Testis (tissue), 3 donors: ENCODE measurements around the gene AKIRIN1. TPM values are rescaled to one million over a fixed set of nuclear protein-coding genes. Genes with fewer than 3 reads are reported as not detected.
A peak's percentile ranks its signal among the peaks of the same experiment; 100 is the strongest.

Experiments used
- DNase-seq: peaks from one replicate; pipeline ENCODE4 v3.0.0-alpha.2; 2019
- H3K27ac ChIP-seq, 2 donors: fragments of 200-600 bp; sonication (generic); one replicate each; pipeline ENCODE4 v1.5.1; 2019
- H3K27me3 ChIP-seq: fragments of 200-600 bp; sonication (generic); one replicate; pipeline ENCODE4 v1.5.1; 2019
- H3K36me3 ChIP-seq: fragments of 200-600 bp; sonication (generic); one replicate; pipeline ENCODE4 v1.5.1; 2017; ENCODE audit warnings: low read depth; ENCODE audit errors: missing control alignments
- H3K4me1 ChIP-seq: fragments of 200-600 bp; sonication (generic); one replicate; pipeline ENCODE4 v1.5.1; 2019
- H3K4me3 ChIP-seq, 2 donors: fragments of 200-600 bp; sonication (generic); one replicate each; pipeline ENCODE4 v1.5.1; 2017 to 2019
- H3K9me3 ChIP-seq: fragments of 200-600 bp; sonication (generic); one replicate; pipeline ENCODE4 v1.5.1; 2017
- POLR2A ChIP-seq: fragments of 450-650 bp; IDR thresholded peaks from one replicate; pipeline ENCODE4 v1.6.1; 2017; ENCODE audit warnings: antibody characterized with exemption, mild to moderate bottlenecking, moderate library complexity
- WGBS, 2 donors: methylation state at CpG; one replicate each; pipeline ENCODE4 v1.1.5; 2018; 5-methylcytosine and 5-hydroxymethylcytosine counted together
- intact Hi-C: fragments of 100-400 bp; cut with DNase I; formaldehyde crosslinking; loops from one replicate; pipeline ENCODE4 v1.15.1; 2023; ENCODE audit warnings: low total_unique reads
- polyA plus RNA-seq: library from polyadenylated mRNA; stranded (reverse); fragments of 350-450 nt; fragmentation: Illumina TruSeq; extraction: RNeasy Lipid Tissue Mini Kit (QIAGEN cat#74804); gene quantifications from one replicate; pipeline ENCODE4 v1.2.3, GENCODE V29; 2014; ENCODE audit warnings: low read depth, low replicate concordance; ENCODE audit not compliant: insufficient read depth
- total RNA-seq, 2 donors: library from RNA; depleted of rRNA; stranded (reverse); fragments of >200 nt; gene quantifications; one replicate each; pipeline ENCODE4 v1.2.3, GENCODE V29; 2016
- TF ChIP-seq, protein P1 (sequence below), 3 experiments: fragments of 450-650 bp in 2 of 3; fragments of 200-600 bp in 1 of 3; sonication (generic) in 1 of 3; IDR thresholded peaks; one replicate each; pipeline ENCODE4 v1.5.1; 2016 to 2019; ENCODE audit warnings: antibody characterized with exemption in 3 of 3, mild to moderate bottlenecking in 2 of 3, moderate library complexity in 1 of 3

Gene AKIRIN1
- total and polyA plus RNA-seq, 3 donors from 2014 or later = 134 to 169 (median 138) TPM

DNA sequence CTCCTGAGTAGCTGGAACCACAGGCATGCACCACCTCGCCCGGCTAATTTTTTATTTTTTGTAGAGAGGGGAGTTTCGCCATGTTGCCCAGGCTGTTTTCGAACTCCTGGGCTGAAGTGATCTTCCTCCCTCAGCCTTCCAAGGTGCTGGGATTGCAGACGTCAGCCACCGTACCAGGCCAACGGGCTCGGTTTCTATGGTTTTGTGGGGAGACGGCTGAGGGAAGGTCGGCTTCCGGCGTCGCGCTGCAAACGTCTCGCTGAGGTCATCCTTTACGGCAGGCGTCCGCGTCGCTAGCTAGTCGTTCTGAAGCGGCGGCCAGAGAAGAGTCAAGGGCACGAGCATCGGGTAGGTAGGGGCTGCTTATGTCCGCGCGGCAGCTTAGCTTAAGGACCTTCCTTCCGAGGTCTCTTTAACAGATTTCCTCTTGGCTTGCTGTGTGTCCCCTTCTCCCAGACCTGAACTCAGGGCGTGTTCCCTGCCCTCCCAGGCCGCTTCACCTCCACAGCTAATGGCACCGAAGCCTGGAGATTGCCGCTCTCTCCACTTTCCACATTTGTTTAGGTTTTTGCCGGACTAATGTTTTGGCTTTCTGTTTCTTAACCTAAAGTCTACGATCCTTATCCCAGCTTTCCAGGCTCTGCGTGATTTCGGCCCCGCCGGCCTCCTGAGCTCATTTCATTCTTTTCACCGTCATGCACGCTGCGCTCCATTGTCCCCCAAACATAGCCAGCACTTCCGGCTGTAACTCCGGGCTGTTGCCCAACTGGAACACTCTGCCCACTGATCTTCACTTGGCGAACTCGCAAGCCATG lies 35.2 kb downstream of the AKIRIN1 start, which contains the start of gene NDUFS5:
Gene NDUFS5, plus strand, starts transcription at position 300 of the 815 bp plus-strand sequence. CDS start 2,375 bp downstream, outside the sequence.
- intact Hi-C loops = no loop called here

DNA sequence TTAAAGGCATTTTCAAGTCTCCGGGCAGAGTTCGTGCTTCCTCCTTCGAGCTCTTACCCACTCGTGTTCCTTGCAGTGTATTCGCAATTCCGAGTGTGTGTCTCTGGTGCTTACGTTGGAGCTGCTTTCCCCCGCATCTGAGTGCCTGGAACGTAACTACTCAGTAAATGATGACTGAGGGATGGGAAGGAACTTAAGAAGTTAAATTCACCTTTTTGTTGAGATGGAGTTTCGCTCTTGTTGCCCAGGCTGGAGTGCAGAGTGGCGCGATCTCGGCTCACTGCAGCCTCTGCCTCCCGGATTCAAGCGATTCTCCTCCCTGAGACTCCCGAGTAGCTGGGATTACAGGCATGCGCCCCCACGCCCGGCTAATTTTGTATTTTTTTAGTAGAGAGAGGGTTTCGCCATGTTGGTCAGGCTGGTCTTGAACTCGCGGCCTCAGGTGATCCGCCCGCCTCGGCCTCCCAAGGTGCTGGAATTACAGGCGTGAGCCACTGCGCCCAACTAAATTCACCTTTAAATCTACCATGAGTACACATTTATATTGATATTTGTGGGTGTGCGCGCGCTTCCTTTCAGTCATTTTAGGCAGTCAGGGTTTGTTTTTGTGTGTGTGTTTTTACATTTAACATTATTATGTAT lies 35.9 kb downstream of the AKIRIN1 start:
- intact Hi-C loops = no loop called here
- H3K27ac ChIP-seq = peak overlapping the region; percentile 85 to 95
- no peak for DNase-seq
- peaks cover 5% of the 10 kb centered on the region for H3K36me3 ChIP-seq
- H3K4me1 ChIP-seq = peaks cover 10% of the 10 kb centered on the region
- no peaks in the 10 kb centered on the region for H3K27me3 ChIP-seq
- TF ChIP-seq, protein P1, sequence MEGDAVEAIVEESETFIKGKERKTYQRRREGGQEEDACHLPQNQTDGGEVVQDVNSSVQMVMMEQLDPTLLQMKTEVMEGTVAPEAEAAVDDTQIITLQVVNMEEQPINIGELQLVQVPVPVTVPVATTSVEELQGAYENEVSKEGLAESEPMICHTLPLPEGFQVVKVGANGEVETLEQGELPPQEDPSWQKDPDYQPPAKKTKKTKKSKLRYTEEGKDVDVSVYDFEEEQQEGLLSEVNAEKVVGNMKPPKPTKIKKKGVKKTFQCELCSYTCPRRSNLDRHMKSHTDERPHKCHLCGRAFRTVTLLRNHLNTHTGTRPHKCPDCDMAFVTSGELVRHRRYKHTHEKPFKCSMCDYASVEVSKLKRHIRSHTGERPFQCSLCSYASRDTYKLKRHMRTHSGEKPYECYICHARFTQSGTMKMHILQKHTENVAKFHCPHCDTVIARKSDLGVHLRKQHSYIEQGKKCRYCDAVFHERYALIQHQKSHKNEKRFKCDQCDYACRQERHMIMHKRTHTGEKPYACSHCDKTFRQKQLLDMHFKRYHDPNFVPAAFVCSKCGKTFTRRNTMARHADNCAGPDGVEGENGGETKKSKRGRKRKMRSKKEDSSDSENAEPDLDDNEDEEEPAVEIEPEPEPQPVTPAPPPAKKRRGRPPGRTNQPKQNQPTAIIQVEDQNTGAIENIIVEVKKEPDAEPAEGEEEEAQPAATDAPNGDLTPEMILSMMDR (IDR thresholded peaks at IDR 0.05) = no peak
- no peak for TF ChIP-seq POLR2A
- no peaks in the 10 kb centered on the region for H3K9me3 ChIP-seq
- 18 to 22% methylated on average over 30 of the region's 30 CpGs for WGBS, 2 donors
- H3K4me3 ChIP-seq = peak overlapping the region; percentile 81 to 84

More for the DNA sequence above, 35.2 kb downstream of the AKIRIN1 start, which contains the start of gene NDUFS5:
- peak; percentile 96 for DNase-seq
- TF ChIP-seq, protein P1 (IDR thresholded peaks at IDR 0.05) = no peak
- peak; percentile 69 for TF ChIP-seq POLR2A
- H3K27ac ChIP-seq = peak within 1 kb of the TSS; percentile 85 to 95
- 0 to 1% methylated on average over 47 of the region's 47 CpGs for WGBS, 2 donors
- H3K9me3 ChIP-seq = no peaks in the 10 kb centered on the region
- peaks cover 5% of the 10 kb centered on the region for H3K36me3 ChIP-seq
- H3K4me1 ChIP-seq = peaks cover 10% of the 10 kb centered on the region
- no peaks in the 10 kb centered on the region for H3K27me3 ChIP-seq
- H3K4me3 ChIP-seq = peak within 1 kb of the TSS; percentile 81 to 84

DNA sequence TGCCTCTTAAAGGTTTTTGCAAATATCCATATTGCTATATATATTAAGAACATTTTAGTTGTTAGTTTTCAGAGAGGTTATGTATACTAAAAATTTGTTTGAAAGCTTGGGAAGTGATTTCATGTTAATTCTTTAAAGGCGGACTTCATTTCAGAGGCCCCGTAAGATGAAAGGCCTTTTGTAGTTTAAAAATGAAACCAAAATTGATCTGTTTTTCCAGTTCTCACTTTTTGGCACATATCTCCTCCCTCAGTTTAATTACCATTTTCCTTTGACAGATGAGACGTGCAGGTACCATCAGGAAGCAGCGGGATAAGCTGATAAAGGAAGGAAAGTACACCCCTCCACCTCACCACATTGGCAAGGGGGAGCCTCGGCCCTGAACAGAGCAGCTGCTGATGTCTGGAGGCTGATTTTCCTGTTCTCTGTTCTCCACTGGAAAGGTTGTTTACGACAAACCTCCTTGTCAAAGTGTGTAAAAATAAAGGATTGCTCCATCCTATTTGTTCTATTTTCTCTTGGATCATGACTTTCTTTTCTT lies 43.1 kb downstream of the AKIRIN1 start:
- intact Hi-C loops = no loop called here
- Histone ChIP-seq H3K27me3 (no peaks in the 10 kb centered on the region), H3K4me1 (no peaks in the 10 kb centered on the region), H3K4me3 (no peak overlapping the region), H3K9me3 (no peaks in the 10 kb centered on the region), H3K36me3 (peaks cover under 1% of the 10 kb centered on the region), H3K27ac (no peak overlapping the region)
- TF ChIP-seq, protein P1 (IDR thresholded peaks at IDR 0.05) = no peak
- TF ChIP-seq POLR2A = no peak
- 77 to 82% methylated on average over 6 of the region's 6 CpGs for WGBS, 2 donors
- DNase-seq = no peak

DNA sequence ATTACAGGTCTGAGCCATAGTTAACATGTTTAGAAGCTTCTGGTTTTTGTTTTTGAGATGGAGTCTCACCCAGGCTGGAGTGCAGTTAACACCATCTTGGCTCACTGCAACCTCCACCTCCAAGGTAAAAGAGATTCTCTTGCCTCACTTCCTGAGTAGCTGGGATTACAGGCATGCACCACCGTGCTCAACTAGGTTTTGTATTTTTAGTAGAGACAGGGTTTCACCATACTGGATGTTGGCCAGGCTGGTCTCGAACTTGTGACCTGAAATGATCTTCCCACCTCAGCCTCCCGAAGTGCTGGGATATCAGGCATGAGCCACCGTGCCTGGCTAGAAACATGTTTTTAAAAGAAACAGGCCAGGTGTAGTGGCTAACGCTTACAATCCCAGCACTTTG lies 45.6 kb downstream of the AKIRIN1 start:
- Histone ChIP-seq H3K4me1 (no peaks in the 10 kb centered on the region), H3K36me3 (no peaks in the 10 kb centered on the region), H3K9me3 (no peaks in the 10 kb centered on the region), H3K27ac (no peak overlapping the region), H3K4me3 (no peak overlapping the region), H3K27me3 (no peaks in the 10 kb centered on the region)
- TF ChIP-seq POLR2A = no peak
- TF ChIP-seq, protein P1 (IDR thresholded peaks at IDR 0.05) = no peak
- 72 to 95% methylated on average over 5 of the region's 5 CpGs for WGBS, 2 donors
- intact Hi-C loops = no loop called here
- DNase-seq = no peak
